K562 (cell line): Measurements from ENCODE around the gene SCRN2. TPM values are rescaled to one million over a fixed set of nuclear protein-coding genes. Genes with fewer than 3 reads are reported as not detected.

Source experiments
- ADNP ChIP-seq: fragments of 200-800 bp; sonication (Bioruptor generic); IDR thresholded peaks from 2 replicates; pipeline ENCODE4 v1.6.1; 2016; ENCODE audit warnings: missing genetic modification characterization, missing compliant biosample characterization
- BRF1 ChIP-seq: IDR thresholded peaks from 3 replicates; pipeline ENCODE4 v1.6.1; 2011; ENCODE audit warnings: borderline replicate concordance, mild to moderate bottlenecking; ENCODE audit not compliant: insufficient read length; ENCODE audit errors: extremely low read depth
- EGR1 ChIP-seq: fragments of 450-650 bp; conservative IDR thresholded peaks from 2 replicates; pipeline ENCODE4 v1.6.1; 2017; ENCODE audit warnings: mild to moderate bottlenecking
- FOXM1 ChIP-seq, 2 experiments: fragments of 450-650 bp in 1 of 2; sonication (generic) in 1 of 2; formaldehyde crosslinking in 1 of 2; IDR thresholded peaks; 2 replicates each; pipeline versions ENCODE4 v1.6.1 to v1.9.0; 2017 to 2022; ENCODE audit warnings: low read depth in 2 of 2, mild to moderate bottlenecking in 2 of 2, missing genetic modification reagents in 1 of 2, moderate library complexity in 1 of 2
- GABPB1 ChIP-seq: sonication (generic); formaldehyde crosslinking; IDR thresholded peaks from 2 replicates; pipeline ENCODE4 v1.8.0; 2022; ENCODE audit warnings: mild to moderate bottlenecking, missing genetic modification reagents
- HMGN3 ChIP-seq: IDR thresholded peaks from 2 replicates; pipeline ENCODE4 v1.6.1; 2011; ENCODE audit warnings: borderline replicate concordance, low read depth, mild to moderate bottlenecking, mixed read lengths, low read length; ENCODE audit not compliant: insufficient read length; ENCODE audit errors: extremely low read depth
- KAT8 ChIP-seq: fragments of 450-650 bp; IDR thresholded peaks from 2 replicates; pipeline ENCODE4 v1.6.1; 2016; ENCODE audit warnings: low read depth, mild to moderate bottlenecking
- MEIS2 ChIP-seq: fragments of 450-650 bp; IDR thresholded peaks from 2 replicates; pipeline ENCODE4 v1.6.1; 2014; ENCODE audit warnings: mild to moderate bottlenecking; ENCODE audit not compliant: partially characterized antibody
- PHB ChIP-seq: fragments of 250-450 bp; sonication (Bioruptor Pico); IDR thresholded peaks from 2 replicates; pipeline ENCODE4 v1.5.0; 2021
- RHOXF2B ChIP-seq: fragments of 250-450 bp; sonication (Bioruptor Pico); conservative IDR thresholded peaks from 2 replicates; pipeline ENCODE4 v1.5.1; 2021
- RNF2 ChIP-seq: sonication (generic); IDR thresholded peaks from 2 replicates; pipeline ENCODE4 v1.6.1; 2016
- SMARCB1 ChIP-seq: IDR thresholded peaks from 2 replicates; pipeline ENCODE4 v1.6.1; 2011; ENCODE audit warnings: improper control_type of control experiment, low read depth; ENCODE audit not compliant: insufficient read length
- SREBF2 ChIP-seq: sonication (generic); formaldehyde crosslinking; IDR thresholded peaks from 2 replicates; pipeline ENCODE4 v1.4.0; 2020; ENCODE audit warnings: mild to moderate bottlenecking, missing genetic modification reagents
- TEAD2 ChIP-seq: fragments of 450-650 bp; IDR thresholded peaks from 2 replicates; pipeline ENCODE4 v1.6.1; 2016; ENCODE audit warnings: missing genetic modification characterization, control low read depth, missing compliant biosample characterization
- TRIM24 ChIP-seq, 2 experiments: fragments of 450-650 bp; IDR thresholded peaks; 2 replicates each; pipeline ENCODE4 v1.6.1; 2016
- polyA plus RNA-seq, 8 experiments: library from polyadenylated mRNA; depleted of rRNA in 4 of 8; stranded (reverse) in 5 of 8; unstranded in 3 of 8; fragments of >200 nt; fragmentation: Nextera tagmentation in 2 of 8; fragmentation: Illumina TruSeq in 1 of 8; extraction: Ambion mirVana in 2 of 8; extraction: Trizol in 1 of 8; gene quantifications; 2 replicates each; pipeline versions ENCODE4 v1.2.1 to v1.2.3, GENCODE V29; 2011 to 2014; ENCODE audit warnings: inconsistent platforms in 1 of 8, missing spikeins in 1 of 8
- total RNA-seq, 7 experiments: library from RNA; depleted of rRNA in 6 of 7; stranded (reverse); fragments of >200 nt in 6 of 7; fragmentation: Illumina TruSeq in 2 of 7; extraction: Trizol in 2 of 7; gene quantifications; 2 replicates each; pipeline versions ENCODE4 v1.2.1 to v1.2.3, GENCODE V29; 2011 to 2021; ENCODE audit warnings: low replicate concordance in 1 of 7
- TF ChIP-seq, protein P1 (sequence below): fragments of 450-650 bp; IDR thresholded peaks from 2 replicates; pipeline ENCODE4 v1.6.1; 2017; ENCODE audit warnings: antibody characterized with exemption, mild to moderate bottlenecking
- TF ChIP-seq, protein P2 (sequence below): fragments of 250-450 bp; sonication (Bioruptor Pico); IDR thresholded peaks from 2 replicates; pipeline ENCODE4 v1.6.1; 2021; ENCODE audit warnings: mild to moderate bottlenecking
- TF ChIP-seq, protein P3 (sequence below): fragments of 250-450 bp; sonication (Bioruptor Pico); IDR thresholded peaks from 2 replicates; pipeline ENCODE4 v1.8.0; 2022; ENCODE audit warnings: moderate library complexity, mild to moderate bottlenecking, inconsistent platforms
- TF ChIP-seq, protein P4 (sequence below): fragments of 250-450 bp; sonication (Bioruptor Pico); IDR thresholded peaks from 2 replicates; pipeline ENCODE4 v1.9.0; 2021; ENCODE audit warnings: mild to moderate bottlenecking, inconsistent platforms
- TF ChIP-seq, protein P5 (sequence below): fragments of 450-650 bp; IDR thresholded peaks from 2 replicates; pipeline ENCODE4 v1.6.1; 2014; ENCODE audit warnings: low read depth, mild to moderate bottlenecking, moderate library complexity, borderline replicate concordance

Gene SCRN2
- total and polyA plus RNA-seq, 9 of the 15 experiments (the other 6 are each of a cell fraction or from before 2014, with no cell fraction given): 0.25 to 32.9 (median 13.6) TPM

DNA sequence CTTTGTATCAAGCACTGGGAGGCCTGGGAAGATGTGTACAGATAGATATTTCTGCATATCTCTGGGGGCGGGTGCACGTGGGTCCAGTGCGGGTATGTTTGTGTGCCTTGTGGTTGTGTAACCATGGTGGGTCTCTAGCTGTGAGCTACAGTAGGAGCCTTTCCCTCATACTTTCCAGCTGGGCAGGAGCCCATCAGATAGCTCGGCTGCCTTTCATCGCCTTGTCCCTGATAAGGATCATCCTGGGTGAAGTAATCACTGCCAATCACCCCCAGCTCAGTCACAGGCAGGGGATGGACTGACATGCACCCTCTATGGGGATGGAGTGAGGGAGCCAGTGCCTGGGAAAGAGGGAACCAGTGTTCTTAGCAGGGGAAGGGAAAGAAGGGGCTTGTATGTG lies 3.2 kb upstream of the SCRN2 start (continued):
- TF ChIP-seq, protein P1, sequence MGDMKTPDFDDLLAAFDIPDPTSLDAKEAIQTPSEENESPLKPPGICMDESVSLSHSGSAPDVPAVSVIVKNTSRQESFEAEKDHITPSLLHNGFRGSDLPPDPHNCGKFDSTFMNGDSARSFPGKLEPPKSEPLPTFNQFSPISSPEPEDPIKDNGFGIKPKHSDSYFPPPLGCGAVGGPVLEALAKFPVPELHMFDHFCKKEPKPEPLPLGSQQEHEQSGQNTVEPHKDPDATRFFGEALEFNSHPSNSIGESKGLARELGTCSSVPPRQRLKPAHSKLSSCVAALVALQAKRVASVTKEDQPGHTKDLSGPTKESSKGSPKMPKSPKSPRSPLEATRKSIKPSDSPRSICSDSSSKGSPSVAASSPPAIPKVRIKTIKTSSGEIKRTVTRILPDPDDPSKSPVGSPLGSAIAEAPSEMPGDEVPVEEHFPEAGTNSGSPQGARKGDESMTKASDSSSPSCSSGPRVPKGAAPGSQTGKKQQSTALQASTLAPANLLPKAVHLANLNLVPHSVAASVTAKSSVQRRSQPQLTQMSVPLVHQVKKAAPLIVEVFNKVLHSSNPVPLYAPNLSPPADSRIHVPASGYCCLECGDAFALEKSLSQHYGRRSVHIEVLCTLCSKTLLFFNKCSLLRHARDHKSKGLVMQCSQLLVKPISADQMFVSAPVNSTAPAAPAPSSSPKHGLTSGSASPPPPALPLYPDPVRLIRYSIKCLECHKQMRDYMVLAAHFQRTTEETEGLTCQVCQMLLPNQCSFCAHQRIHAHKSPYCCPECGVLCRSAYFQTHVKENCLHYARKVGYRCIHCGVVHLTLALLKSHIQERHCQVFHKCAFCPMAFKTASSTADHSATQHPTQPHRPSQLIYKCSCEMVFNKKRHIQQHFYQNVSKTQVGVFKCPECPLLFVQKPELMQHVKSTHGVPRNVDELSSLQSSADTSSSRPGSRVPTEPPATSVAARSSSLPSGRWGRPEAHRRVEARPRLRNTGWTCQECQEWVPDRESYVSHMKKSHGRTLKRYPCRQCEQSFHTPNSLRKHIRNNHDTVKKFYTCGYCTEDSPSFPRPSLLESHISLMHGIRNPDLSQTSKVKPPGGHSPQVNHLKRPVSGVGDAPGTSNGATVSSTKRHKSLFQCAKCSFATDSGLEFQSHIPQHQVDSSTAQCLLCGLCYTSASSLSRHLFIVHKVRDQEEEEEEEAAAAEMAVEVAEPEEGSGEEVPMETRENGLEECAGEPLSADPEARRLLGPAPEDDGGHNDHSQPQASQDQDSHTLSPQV: no peak
- no peak for TF ChIP-seq KAT8
- TF ChIP-seq MEIS2: peak; percentile 99
- TF ChIP-seq, protein P2, sequence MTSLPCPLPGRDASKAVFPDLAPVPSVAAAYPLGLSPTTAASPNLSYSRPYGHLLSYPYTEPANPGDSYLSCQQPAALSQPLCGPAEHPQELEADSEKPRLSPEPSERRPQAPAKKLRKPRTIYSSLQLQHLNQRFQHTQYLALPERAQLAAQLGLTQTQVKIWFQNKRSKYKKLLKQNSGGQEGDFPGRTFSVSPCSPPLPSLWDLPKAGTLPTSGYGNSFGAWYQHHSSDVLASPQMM (CRISPR knock-in tag): no peak
- no peak for TF ChIP-seq RHOXF2B (CRISPR knock-in tag)
- TF ChIP-seq BRF1: no peak
- TF ChIP-seq HMGN3: no peak
- no peak for TF ChIP-seq TEAD2 (tag)
- TF ChIP-seq ADNP (tag): no peak
- no peak for TF ChIP-seq PHB (CRISPR knock-in tag)
- no peak for TF ChIP-seq SREBF2 (CRISPR knock-in tag)
- TF ChIP-seq, protein P3, sequence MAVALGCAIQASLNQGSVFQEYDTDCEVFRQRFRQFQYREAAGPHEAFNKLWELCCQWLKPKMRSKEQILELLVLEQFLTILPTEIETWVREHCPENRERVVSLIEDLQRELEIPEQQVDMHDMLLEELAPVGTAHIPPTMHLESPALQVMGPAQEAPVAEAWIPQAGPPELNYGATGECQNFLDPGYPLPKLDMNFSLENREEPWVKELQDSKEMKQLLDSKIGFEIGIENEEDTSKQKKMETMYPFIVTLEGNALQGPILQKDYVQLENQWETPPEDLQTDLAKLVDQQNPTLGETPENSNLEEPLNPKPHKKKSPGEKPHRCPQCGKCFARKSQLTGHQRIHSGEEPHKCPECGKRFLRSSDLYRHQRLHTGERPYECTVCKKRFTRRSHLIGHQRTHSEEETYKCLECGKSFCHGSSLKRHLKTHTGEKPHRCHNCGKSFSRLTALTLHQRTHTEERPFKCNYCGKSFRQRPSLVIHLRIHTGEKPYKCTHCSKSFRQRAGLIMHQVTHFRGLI (CRISPR knock-in tag): no peak
- no peak for TF ChIP-seq TRIM24 (IDR thresholded peaks at IDR 0.05)
- no peak for TF ChIP-seq EGR1
- TF ChIP-seq, protein P4, sequence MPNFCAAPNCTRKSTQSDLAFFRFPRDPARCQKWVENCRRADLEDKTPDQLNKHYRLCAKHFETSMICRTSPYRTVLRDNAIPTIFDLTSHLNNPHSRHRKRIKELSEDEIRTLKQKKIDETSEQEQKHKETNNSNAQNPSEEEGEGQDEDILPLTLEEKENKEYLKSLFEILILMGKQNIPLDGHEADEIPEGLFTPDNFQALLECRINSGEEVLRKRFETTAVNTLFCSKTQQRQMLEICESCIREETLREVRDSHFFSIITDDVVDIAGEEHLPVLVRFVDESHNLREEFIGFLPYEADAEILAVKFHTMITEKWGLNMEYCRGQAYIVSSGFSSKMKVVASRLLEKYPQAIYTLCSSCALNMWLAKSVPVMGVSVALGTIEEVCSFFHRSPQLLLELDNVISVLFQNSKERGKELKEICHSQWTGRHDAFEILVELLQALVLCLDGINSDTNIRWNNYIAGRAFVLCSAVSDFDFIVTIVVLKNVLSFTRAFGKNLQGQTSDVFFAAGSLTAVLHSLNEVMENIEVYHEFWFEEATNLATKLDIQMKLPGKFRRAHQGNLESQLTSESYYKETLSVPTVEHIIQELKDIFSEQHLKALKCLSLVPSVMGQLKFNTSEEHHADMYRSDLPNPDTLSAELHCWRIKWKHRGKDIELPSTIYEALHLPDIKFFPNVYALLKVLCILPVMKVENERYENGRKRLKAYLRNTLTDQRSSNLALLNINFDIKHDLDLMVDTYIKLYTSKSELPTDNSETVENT (CRISPR knock-in tag): no peak
- no peak for TF ChIP-seq GABPB1
- TF ChIP-seq, protein P5, sequence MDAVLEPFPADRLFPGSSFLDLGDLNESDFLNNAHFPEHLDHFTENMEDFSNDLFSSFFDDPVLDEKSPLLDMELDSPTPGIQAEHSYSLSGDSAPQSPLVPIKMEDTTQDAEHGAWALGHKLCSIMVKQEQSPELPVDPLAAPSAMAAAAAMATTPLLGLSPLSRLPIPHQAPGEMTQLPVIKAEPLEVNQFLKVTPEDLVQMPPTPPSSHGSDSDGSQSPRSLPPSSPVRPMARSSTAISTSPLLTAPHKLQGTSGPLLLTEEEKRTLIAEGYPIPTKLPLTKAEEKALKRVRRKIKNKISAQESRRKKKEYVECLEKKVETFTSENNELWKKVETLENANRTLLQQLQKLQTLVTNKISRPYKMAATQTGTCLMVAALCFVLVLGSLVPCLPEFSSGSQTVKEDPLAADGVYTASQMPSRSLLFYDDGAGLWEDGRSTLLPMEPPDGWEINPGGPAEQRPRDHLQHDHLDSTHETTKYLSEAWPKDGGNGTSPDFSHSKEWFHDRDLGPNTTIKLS: no peak
- no peak for TF ChIP-seq SMARCB1
- TF ChIP-seq RNF2: no peak
- TF ChIP-seq FOXM1 (IDR thresholded peaks at IDR 0.05; ENCODE audit: low read depth): no peak
- no peak for TF ChIP-seq FOXM1 (CRISPR knock-in tag; IDR thresholded peaks at IDR 0.05; ENCODE audit: low read depth)
